Measurements from ENCODE around the gene SRSF4.
"Not testable (repeated sequence)": the region's sequence is repeated elsewhere in the genome, so short reads cannot be mapped to it uniquely, and the experiment has no call there.

The SRSF4 gene

DNA sequence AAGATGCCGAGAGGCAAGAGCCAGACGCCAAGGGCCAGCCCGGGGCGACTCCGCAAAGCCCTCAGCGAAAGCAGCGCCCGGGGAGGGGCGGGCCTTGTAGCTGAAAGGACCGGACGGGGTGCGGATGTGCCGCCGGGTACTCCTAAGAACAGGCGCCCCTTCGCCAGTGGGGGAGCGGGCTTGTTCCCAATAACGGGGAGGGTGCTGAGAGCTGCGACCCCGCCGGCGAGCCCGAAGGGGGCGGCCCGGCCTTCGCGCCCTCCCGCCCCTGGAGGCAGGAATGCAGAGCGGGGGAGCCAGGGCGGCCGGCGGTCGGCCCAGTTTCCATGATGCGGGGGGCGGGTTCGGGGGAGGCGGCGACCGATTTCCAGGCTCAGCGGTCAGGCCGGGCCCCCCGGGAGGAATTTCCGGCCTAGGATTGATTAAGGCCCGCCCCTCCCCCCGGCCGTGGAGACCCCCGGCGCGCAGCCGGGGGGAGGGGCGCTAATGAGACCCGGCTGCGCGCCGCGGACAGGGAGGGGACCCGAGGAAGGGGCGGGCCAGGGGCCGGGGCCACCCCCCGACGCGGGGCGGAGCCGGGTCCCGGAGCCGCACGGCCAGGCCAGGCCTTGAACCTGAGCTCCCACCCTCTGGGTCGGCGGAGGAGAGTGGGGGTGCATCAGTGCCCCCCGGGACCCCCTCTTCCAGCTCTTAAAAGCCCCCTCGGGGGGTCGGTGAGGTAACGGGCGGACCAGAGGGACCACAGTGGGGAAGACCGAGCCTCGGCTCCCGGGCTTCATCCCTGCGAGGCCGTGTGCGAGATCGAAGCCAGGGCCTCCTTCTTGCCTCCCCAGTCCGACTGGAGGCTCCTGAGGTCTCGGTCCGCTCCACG lies 57.1 kb downstream of the SRSF4 start:
- DNase-seq: no peak

GRCh38 chr1:29123887-29124365 lies 57.8 kb downstream of the SRSF4 start, which contains the start of gene TMEM200B:
Gene TMEM200B (minus strand): TSS chr1:29123903. CDS start chr1:29121828, 2,075 bp downstream.
- no peak for DNase-seq

DNA sequence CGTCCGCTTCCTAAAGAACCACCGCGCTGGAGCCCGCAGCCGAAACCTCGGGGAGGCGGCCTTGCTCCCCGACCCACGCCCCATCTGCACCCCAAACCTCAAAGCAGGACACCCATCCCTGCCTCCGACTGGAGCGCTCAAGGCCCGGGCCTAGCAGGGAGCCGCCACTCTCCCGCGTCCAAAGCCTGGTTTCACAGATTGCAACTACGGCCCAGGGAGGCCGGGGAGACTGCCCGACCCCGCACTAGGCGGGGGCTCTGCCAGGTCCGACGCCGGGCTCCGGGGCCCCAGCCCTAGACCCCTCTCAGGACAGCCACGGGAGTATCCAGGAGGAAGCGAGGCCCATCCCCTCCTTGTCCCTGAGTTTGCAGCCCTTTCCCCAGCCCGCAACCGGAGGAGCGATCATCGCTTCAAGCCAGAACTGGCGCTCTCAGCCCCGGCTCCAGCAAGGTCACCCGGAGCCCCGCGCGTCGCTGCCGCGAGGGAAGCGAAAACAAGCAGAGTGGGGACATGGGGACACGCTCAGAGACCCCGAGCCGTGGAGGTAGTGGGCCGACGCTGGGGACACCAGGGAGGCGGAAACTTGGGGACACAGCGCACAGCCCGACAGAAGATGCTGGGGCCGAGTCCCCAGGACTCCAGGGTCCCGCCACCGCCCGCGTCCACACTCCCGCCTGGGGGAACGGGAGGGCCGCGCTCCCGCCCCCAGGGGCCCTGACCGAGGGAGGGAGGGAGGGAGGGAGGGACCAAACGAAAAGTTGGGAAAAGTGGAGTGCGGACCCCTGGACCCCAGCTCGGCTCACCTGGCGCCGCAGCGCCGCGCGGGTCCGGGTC lies 58.4 kb downstream of the SRSF4 start:
- DNase-seq: no peak

- DNase-seq: no peak
Observed at GRCh38 chr1:29122682-29123052, 59.0 kb downstream of the SRSF4 start.

DNA sequence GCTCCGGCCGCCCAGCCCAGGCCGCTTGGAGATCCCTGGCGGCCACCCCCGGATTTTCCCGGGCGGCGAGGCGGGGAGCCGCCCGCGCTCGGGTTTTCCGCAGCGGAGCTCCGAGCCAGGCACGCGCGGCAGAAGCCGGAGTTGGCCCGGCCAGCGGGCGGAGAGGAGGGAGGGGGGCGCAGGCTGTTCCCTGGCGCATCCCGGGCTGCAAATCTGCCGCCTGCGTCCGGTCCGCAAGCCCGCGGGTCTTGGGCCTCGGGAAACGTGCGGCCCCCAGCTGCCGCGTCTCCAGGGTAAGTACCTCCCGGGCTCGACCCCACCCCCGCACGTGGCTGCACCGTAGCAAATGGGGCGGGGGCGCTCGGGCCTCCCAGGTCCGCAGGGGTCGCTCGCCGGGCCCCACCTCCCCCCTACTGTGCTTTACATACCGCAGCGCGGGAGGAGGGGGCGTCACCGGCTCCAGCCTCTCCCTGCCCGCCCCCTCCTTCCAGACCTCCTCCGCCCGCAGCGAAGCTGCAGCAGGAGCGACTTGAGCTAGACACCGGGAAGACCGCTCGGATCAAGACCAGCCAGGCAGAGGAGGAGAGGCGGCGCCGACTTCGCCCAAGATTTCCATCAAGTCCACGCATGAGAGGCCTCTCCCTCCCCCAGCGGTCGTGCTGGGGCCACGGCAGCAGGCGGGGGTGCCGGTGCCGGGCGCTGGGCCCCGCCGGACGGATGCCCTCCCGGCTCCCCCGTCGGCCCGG lies 59.6 kb downstream of the SRSF4 start:
- DNase-seq: peak; percentile 62

- no peak for DNase-seq
Observed at GRCh38 chr1:29121516-29121935, 60.2 kb downstream of the SRSF4 start.

DNA sequence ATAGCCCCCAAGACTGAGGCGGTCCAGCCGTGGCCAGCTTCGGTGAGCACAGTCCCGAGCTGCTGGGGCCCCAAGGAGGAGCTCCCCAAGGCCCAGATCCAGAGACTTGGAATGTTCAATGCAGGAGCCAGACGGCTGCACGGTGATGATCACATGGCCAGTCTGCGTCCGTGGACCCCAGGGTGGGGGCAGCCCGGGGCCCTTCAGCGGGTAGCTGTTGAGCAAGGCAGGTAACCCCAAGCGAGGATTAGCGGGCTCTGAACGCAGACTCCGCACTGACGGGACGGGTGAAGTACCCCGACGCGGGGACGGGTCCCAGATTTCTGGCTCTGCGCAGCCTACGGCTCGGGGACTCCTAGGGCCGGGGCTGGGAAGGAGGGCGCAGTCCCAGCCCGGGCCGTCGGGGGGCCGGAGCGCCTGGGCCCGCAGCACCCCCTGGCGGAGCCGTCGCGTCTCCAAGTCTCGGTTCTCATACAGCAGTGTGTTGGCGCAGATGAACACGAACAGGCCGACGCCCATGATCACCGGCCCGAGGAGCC lies 60.7 kb downstream of the SRSF4 start:
- DNase-seq: no peak

DNA sequence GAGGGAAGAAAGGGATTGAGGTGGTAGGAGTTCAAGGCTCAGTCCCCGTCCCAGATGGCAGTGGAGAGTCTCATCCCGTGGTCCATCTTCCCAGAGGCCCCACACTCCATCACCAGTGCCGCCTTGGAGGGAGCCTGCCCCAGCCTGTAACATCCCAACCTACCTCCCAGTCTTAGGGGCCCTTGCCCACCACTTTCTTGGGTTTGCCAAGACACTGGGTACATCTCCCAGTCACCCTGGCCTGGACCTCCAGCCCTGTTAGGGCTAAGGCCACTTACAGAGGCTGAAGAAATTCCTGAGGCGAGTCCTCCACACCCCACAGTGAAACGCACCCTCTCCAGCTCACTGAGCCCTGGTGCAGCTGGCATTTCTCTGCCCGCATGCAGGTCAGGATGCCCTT lies 61.3 kb downstream of the SRSF4 start:
- no peak for DNase-seq

- DNase-seq: no peak
Observed at GRCh38 chr1:29119121-29119929, 62.4 kb downstream of the SRSF4 start.

GRCh38 chr1:29117381-29117780 lies 64.3 kb downstream of the SRSF4 start:
- no peak for DNase-seq

DNA sequence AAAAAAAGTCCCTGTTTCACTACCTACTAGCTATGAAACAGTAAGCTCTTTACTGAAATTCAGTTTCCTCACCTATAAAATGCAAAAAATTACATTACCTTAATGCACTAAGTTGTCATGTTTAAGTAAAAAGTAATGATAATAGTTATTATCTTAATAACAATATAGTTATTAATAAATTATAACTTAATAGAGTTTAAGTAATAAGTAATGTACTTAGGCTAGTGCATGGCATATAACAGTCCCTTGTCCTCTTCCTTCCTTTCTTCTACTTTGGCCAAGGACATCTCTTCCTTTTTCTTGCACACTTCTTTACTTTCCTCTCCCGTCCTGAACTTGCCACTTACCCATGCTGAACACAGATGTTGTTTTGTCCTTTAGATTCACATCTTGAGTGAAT lies 67.0 kb downstream of the SRSF4 start:
- DNase-seq: no peak

- DNase-seq: no peak
Observed at GRCh38 chr1:29113413-29114117, 68.1 kb downstream of the SRSF4 start.

GRCh38 chr1:29112705-29113412 lies 68.8 kb downstream of the SRSF4 start:
- no peak for DNase-seq

DNA sequence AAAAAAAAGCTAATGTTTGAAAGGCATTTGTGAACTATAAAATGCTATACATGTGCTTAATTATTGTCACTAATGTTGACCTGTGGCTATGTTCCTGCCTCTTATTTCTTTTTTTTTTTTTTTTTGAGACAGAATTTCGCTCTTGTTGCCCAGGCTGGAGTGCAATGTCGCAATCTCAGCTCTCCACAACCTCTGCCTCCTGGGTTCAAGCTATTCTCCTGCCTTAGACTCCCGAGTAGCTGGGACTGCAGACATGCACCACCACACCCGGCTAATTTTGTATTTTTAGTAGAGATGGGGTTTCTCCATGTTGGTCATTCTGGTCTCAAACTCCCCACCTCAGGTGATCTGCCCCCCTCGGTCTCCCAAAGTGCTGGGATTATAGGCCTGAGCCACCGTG lies 73.7 kb downstream of the SRSF4 start:
- DNase-seq: not testable (repeated sequence)

- no peak for DNase-seq
Observed at GRCh38 chr1:29105822-29106221, 75.9 kb downstream of the SRSF4 start.

GRCh38 chr1:29100487-29100886 lies 81.2 kb downstream of the SRSF4 start:
- no peak for DNase-seq

- no peak for DNase-seq
Observed at GRCh38 chr1:29099286-29099685, 82.4 kb downstream of the SRSF4 start.

All from NCI-H2227 treated with DMSO at 0.1 percent for 48 hours (cell line).